ENCODE data around the gene WWC2.

WWC2 gene

DNA sequence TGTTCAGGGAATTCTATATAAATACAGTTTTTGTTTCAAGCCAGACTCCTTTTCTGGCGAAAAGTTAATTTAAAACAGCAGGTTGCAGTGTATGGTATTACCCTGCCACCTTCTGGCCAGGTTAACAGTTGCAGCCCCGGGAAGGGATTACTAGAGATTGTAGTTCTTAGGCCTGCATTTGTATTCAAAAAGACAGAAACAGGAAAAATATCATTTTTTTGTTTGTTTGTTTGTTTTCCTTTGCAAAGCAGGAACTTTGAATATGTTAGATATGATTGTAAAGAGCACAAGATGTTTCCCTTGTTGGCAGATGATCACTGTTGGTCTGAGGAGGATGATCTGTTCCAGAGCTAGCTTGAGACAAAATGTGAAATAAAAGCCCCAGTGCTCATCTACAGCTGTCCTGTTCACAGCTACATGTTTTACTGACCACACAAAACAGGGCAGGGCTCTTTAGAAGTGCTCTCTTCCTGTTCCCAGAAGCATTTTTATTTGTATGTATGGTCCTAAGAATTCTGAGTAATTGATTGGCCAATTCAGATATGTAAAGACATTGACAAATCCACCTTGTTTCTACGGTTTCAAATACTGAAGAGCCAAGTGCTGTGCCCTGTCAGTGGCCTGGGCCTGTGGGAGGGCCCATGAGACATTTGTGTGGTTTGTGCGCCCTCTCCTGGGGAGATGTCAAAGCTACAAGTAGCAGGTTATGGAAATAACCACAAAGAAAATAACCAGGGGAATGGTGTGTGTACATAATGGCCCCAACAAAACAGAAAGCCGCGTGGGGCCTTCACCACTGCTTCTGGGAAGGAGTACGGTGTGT is 163.1 kb downstream of the WWC2 start:
- peak; percentile 91 for DNase-seq

DNA sequence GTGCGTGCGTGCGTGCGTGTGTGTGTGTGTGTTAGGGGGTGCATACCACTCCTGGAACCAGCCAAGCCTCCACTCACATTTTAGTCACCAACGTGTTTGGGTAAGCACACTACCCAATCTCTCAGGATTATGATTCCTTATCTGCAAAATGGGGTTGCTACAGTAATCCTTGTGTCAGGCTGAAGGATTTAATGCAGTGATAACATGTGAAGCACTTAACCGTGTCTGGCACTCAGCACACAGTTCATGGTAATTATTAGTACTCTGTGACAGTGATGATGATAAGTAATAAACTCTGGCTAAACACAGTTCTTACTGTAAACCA is 163.7 kb downstream of the WWC2 start:
- no peak for DNase-seq

DNA sequence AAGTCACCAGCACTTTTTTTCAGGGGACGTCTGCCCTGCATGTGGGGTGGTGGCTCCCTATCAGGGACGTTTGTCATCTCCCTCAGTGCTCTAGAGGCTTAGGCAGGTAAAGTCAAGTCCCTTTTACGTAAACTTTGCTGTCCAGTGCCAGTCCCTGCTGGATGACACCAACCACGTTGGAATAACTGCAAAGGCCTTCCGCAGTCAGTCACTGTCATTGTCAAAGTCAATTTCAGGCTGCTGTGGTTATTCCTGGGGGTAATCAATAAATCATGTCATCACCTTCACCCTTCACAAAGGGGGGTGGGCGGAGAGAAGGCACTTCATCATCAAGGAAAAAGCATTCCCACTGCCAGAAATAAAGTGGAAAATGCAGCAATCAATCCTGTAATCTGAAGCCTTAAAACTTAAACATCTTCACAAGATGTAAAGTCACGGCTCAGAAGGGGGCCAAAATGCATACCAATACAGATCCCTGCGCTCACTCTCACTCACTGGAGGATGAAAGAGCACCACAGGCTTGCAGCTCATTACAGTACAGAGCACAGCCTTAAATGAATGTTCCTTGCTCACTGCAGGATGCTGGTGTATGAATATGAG is 164.8 kb downstream of the WWC2 start:
- DNase-seq, result no peak

DNA sequence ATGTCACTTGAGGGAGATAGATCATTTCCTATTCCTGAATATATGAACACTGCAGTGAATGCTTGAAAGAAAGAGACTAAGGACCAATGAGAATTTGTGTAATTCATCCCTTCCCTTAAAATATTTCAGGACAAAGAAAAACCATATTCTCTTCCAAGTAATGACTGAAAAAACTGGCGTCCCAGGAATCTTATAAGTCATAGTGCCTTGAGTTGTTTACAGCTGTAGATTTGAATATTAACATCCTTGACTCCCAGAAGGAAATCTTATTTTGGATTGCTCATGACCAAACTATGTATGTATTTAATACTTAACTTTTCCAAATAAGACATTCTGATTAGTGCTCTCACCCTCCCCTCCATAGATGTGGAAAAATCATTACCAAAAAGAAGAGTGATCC is 165.6 kb downstream of the WWC2 start:
- DNase-seq, result no peak

DNA sequence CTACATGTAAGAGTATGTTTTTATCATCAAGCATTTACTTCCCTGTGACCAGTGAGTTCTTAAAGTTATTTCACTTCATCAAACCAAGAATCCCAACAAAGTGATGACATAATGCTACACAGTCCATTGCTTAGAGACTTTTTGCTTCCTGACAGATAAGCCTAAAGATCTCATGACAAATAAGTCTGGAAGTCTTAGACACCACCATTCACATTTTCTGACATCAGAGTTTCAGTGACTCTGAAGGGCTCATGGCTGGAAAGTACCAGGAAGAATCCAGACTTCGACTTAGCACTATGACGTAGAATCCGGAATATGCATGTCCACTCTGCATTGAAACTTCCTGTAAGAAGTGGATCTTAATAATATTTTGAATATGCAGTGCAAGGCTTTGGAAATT is 167.3 kb downstream of the WWC2 start:
- DNase-seq, result no peak

DNA sequence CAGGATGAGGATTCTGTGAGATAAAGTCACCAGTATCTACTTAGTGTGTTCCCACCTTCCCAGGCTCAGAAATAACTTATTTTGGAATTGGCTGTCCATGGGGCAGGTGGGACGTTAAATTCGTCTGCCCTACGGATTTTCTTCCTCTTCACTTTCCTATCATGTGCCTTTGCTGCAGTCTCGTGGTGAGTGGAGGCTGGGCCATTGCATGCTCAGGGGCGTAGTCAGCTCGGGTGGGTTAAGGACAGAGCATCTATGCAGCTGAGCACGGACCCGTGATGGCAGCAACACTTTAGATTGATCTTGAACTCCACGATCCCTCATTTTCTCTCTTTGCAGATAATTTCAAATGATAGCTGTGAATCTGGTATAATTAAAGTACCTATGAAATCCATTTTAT is 169.5 kb downstream of the WWC2 start:
- DNase-seq, result no peak

DNA sequence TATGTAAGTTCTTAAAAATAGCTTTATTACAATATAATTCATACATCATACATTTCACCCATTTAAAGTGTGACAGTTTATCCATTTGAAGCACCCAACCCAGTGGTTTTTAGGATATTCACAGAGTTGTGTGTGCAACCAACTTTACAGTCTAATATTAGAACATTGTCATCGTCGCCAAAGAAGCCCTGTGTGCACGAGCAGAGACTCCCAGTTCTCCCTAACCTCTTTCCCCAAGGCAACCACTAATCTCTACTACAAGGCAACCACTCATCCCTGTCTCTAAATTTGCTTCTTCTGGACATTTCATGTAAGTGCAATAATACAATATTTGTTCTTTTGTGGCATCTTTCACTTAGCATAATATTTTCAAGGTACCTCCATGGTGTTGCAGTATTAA is 173.3 kb downstream of the WWC2 start:
- DNase-seq, result no peak

DNA sequence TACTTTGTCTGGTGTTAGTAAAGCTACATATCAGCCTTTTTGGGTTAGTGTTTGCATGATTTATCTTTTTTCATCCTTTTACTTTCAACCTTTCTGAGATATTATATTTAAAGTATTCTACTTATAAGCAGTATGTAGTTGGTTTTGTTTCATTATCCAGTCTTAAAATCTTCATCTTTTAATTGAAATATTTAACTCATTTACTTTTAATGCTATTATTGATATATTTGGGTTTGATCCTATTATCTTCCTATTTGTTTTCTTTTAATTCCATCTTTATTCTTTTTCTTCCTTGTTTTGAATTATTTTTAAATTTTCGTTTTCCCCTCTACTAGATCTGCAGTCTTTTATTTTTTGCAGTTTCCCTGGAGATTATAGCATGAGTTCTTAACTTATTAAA is 177.0 kb downstream of the WWC2 start:
- DNase-seq, result no peak

DNA sequence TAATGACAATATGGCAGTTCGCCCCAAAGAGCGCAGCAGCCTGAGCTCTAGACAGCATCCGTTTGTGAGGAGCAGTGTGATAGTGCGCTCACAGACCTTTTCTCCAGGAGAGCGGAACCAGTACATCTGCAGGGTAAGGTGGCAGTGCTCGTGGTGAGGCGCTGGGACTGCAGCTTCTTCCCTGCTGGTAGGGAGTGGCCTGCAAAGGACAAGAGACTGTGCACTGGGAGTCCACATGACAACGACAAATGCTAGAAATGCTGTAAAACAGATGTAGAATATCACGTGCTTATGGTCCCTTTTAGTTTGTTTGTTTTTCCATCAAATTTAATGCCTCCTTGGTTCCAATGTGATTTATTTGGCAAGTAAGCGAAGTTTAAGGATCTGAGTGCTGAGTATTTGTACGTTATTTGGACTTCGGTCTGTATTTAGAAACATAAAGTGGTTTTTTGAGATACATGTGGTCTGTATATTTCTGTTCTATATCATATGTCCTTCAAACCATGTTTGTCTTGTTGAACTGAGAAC is 185.3 kb downstream of the WWC2 start:
- no peak for DNase-seq

DNA sequence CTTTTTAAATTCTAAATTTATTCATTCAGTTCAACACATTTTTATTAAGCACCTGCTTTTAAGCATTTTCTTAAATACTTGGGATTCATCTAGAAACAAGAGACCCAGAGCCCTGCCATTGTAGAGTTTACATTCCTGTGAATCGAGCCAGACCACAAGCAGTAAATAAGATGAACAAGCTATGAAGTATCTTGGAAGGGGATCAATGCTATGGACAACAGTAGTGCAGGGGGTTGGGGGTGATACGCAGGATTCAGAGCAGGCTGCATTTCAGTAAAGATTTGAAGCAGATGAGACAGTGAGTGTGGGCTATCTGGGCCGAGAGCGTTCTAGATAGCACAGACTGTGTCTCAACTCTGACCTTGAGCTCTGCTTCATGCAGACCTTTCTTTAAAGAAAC is 185.9 kb downstream of the WWC2 start:
- no peak for DNase-seq

DNA sequence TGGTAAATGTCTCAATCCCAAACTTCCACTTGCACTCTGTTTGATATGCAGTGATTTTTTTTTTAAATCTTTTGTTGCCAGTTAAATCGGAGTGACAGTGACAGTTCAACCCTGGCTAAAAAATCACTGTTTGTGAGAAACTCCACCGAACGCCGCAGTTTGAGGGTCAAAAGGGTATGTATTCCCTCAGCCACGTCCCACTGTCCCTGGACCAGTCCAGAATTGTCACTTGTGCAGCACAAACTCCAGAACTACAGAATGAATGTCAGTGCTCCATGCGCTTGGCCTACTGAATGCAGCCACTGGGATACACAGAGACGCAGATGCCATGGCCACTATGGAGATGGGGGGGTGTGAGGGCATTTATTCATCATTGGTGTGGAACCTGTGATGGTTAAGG is 186.8 kb downstream of the WWC2 start:
- no peak for DNase-seq

DNA sequence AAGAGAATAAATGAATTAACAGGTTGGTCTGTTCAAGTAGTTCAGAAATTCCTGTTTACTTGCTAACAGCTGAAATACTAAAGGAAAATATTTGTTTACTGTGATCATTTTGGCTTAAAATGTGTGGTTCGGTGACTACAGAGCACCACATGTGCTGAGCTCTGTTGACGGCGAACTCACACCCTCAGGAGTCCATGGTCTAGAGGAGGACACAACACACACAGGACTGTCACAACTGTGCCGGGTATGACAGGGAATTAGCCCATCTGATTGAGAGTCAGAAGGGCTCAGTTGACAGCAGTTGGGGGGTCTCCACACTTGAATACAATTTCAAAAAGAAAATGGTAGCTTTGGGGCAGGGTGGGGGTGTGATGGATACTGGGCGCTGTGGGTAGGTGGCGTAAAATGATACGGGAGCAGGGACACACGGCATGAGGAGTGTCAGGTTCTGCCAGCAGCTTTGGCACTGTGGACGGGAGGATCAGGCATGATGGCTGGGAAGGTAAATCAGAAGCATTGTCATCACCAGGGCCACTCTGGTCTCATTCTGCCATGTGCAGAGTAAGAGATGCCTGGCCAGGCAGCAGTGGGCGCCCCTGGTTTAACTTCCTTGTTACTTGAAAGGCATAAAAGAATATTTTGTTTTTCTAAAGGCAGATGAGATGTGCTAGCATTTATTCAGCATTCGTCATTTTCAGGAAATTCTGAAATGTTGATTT is 187.7 kb downstream of the WWC2 start:
- DNase-seq, result no peak

DNA sequence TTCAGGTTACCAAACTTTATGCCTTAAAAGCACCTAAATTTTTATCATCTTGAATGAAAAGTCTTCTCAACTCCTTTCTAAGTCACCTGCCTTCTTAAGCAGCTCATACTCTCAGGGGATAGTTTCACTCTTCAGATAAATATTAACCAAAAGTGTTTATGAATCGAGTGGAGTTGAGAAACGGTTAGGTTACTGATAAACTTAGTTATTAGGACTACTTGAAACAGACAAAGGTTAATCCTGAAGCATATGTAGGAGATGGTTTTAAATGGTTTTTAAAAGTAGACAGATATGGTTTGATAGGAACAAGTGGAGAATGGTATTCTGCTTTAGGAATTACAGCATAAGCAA is 188.2 kb downstream of the WWC2 start:
- no peak for DNase-seq

DNA sequence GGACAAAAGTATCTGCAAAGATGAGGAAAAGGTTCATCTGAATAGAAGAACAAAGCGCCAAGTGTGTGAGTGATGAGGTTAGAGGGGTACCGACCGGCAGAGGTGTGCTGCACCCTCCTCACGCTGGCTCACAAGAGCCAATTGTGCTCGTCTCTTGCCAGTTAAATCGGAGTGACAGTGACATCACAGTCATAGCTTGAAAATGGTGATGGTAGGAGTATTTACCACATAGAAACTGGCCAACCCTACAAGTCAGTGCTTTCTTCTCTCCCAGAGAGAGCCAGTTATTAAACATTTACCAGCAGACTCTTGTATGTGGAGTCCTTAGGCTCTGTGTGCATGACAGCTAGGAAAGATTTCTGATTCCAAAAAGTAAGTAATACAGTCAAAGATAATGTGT is 188.6 kb downstream of the WWC2 start:
- DNase-seq, result no peak

DNA sequence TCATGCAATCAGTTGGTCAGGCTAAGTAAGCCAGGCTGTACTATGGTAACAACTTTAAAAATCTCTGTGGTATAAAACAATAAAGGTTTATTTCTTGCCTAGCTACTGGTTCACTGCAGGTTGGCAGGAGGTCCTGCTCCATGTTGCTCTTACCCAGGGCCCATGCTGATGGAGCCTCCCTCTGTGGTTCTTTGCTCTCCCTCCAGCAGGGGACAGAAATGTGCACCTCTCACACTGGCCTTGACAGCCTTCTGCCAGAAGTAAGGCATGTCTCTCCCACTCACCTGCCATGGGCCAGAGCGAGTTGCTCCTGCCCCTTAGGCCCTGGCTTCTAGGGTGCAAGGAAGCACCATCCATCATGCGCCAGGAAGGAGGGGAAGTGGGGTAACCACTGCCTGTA is 189.9 kb downstream of the WWC2 start:
- DNase-seq, result peak; percentile 42

DNA sequence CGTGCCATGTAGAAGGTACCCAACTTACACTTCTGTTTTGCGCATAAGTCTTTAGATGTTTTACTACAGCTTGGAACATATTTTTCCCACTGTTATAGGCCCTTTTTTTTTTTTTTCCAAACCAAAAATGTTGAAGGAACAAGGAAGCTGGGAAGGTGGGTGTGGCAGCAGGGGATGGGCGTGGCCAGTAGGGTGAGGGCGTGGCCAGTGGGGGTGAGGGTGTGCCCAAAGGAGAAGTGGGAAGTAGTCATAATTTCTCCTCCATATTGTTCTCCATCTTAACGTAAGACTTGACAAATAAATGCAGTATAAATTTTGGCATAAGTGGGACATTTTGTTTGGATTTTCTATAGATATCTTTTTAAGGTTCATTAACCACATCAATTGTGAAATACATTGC is 190.6 kb downstream of the WWC2 start:
- peak; percentile 36 for DNase-seq

DNA sequence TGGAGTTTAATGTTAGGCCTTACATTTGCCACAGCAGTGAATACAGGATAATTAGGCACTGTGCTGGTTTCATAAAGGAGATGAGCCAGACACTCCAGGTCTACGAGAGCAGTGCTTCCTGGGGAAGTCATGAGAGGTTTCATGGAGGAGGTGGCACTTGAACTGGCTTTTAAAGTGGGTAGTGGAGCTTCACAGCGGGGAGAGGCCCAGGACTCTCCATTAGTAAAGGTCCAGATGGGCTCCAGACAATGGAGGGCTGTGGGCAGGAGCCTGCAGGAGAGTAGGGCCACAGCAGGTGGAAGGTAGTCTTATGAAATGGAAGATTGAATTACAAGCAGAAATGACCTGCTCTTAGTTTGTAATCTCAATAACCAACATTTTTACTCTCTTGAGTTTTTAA is 192.0 kb downstream of the WWC2 start:
- no peak for DNase-seq

DNA sequence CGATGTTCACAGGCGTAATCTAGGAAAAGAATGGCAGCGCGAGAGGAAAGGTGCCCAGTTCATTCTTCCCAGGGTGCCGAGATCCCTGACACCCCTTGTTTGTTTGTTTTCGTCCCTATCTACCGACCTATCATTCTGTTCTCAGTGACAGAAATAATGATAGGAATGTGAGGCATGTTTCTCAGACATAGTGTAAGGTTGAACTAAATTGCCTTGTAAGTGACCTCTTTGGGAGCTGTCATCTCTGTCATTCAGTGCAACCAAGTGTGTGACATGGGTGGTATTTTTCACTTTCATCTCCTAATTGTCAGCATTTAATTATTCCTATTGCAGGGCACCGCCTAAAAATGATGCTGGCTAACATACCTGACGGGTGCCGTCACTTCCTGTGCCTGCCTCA is 196.7 kb downstream of the WWC2 start:
- DNase-seq, result no peak

DNA sequence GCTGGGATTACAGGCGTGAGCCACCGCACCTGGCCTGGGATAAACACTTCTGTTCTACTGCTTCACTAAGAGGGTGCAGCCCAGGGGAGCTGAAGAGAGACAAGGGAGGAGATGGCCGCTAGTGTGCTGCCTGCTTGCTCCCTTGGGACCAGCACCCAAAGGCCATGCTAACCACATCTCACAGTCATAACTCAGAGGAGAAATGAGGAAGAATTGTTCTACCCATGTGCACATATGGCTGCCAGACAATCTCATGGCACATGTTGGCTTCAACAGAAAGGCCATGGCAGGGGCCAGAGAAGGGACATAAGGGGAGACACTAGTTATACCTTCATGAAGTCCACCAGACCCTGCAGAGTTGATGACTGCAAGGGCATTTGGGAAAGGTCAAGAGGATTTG is 198.6 kb downstream of the WWC2 start:
- DNase-seq, result no peak

DNA sequence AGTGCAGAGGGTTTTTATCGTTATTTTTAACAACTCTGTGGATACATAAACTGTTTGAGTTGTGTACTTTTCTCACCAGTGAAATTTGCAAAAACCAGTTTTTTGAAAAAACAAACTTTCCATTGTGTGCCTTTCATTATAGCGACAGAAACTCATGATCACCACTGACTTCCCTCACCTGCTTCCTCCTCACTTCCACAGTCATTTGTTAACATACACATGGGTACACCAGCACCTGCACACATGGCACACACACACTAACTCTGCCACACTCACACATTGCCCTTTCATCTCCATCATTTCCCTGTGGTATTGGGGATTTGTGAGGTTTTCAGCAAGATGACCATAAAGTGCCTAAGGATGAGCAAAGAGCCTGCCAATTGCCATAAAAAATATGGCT is 200.4 kb downstream of the WWC2 start:
- no peak for DNase-seq

DNA sequence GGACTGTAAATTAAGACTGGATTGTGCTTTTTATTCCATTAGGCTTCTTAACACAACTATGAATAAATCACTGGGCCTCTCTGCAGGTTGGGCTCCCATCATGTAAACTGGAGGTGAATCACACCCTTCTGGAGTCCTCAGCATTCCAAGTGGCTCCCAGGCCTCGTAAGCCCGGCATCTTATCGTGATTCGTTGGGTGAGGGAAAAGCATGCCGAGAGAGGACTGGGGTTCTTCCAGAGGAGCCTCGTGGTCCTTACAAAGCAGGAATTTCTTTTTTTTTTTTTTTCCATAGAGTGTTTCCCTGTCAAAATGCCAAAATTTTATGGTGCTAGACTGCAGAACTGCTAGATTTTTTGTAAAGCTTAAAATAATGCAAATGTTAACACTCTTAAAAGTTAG is 201.0 kb downstream of the WWC2 start:
- DNase-seq, result no peak

DNA sequence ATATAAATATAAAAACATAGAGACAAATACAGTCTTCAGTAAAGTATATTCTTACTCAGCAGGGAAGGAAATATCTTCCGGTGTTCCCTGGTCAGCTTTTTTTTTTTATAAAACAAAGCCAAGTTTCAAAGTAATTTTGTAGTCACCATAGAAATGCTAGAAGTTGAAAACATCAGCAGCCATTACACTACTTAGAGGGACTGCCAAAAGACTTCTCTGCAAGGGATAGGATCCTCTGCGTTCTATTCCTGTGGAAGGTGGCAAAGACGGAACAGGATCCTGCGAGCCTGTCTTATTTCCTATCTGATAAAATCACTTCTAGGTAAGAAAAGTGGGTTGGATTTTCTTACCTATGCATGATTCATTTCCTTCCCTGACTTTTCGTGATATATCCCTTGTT is 201.6 kb downstream of the WWC2 start:
- DNase-seq, result no peak

DNA sequence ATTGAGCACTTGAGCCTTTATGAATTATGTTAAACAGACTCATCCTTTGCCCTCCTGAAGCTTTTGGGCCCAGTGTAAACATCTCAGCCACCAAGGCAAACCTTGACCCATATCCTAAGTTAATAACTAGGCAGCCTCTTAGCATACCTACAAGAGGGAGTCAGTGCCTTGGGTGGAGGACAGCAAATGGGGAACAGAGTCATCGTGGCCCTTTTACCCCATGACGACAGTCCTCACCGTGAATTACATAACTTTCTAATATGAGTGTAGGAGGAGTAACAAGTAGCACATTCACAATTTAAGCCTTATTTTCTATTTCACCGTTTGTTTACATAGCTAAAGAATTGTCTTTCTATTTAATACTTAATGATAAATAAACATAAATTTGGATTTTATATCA is 204.2 kb downstream of the WWC2 start:
- no peak for DNase-seq

DNA sequence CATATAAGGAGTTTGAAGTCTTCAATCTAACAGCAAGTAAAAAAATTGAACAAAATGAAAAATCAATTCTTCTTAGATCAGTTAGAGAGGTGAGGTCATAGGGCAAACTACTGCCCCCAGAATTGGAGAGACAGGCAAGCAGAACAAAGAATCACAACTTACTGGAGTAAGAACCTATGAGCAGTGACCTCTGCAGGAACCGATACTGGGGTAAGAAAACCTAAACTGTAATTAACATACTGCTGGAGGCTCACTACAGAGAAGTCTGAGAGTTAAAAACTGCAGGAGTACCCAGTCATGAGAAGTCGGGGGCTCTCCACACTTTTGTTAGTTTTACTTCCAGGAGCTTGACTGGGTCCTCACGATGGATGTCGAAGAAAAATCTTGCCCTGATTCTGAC is 205.0 kb downstream of the WWC2 start:
- DNase-seq, result no peak

Data from hematopoietic multipotent progenitor cell treated with erythropoietin and hydrocortisone succinate and interleukin-3 and kit ligand, for 8 days (in vitro differentiated cells).